Trophoblast cell (in vitro differentiated cells and primary cell): ENCODE results near the gene GARNL3.

ENCODE experiments used
- DNase-seq, 2 donors: peaks; one replicate each; pipeline ENCODE4 v3.0.0-alpha.2; 2016
- H2AFZ ChIP-seq: 2 replicates; pipeline ENCODE4 v1.6.1; 2013; ENCODE audit warnings: low read length, moderate library complexity, mild to moderate bottlenecking; ENCODE audit not compliant: insufficient read depth, poor library complexity
- H2AK5ac ChIP-seq: 2 replicates; pipeline ENCODE4 v1.6.1; 2013; ENCODE audit warnings: mild to moderate bottlenecking, low read length
- H2BK120ac ChIP-seq: 2 replicates; pipeline ENCODE4 v1.6.1; 2013; ENCODE audit warnings: low read length, mild to moderate bottlenecking, moderate library complexity; ENCODE audit not compliant: insufficient read depth, poor library complexity
- H2BK12ac ChIP-seq: 2 replicates; pipeline ENCODE4 v1.6.1; 2013; ENCODE audit warnings: mild to moderate bottlenecking, low read length, moderate library complexity
- H2BK5ac ChIP-seq: 2 replicates; pipeline ENCODE4 v1.6.1; 2013; ENCODE audit warnings: low read length, low read depth, moderate library complexity, mild to moderate bottlenecking; ENCODE audit not compliant: poor library complexity
- H3K14ac ChIP-seq: 2 replicates; pipeline ENCODE4 v1.6.1; 2013; ENCODE audit warnings: mild to moderate bottlenecking, low read length
- H3K18ac ChIP-seq: 2 replicates; pipeline ENCODE4 v1.6.1; 2013; ENCODE audit warnings: mild to moderate bottlenecking, low read length
- H3K23ac ChIP-seq: 2 replicates; pipeline ENCODE4 v1.6.1; 2013; ENCODE audit warnings: low read length
- H3K27ac ChIP-seq: 2 replicates; pipeline ENCODE4 v1.5.1; 2013; ENCODE audit warnings: low read depth, mild to moderate bottlenecking, inconsistent platforms, low read length, moderate library complexity
- H3K27me3 ChIP-seq: 2 replicates; pipeline ENCODE4 v1.6.1; 2013; ENCODE audit warnings: inconsistent platforms, mild to moderate bottlenecking, low read length, moderate library complexity; ENCODE audit not compliant: insufficient read depth
- H3K36me3 ChIP-seq, 2 experiments: 1 replicate in 1 of 2; 2 replicates in 1 of 2; pipeline ENCODE4 v1.6.1; 2013; ENCODE audit warnings: low read length in 2 of 2, mild to moderate bottlenecking in 2 of 2, moderate library complexity in 1 of 2; ENCODE audit not compliant: insufficient read depth in 2 of 2, control insufficient read depth in 1 of 2
- H3K4ac ChIP-seq: 2 replicates; pipeline ENCODE4 v1.6.1; 2013; ENCODE audit warnings: low read depth, mild to moderate bottlenecking, low read length, moderate library complexity
- H3K4me1 ChIP-seq, 2 experiments: 1 replicate in 1 of 2; 2 replicates in 1 of 2; pipeline ENCODE4 v1.6.1; 2013; ENCODE audit warnings: low read length in 2 of 2, mild to moderate bottlenecking in 2 of 2, moderate library complexity in 1 of 2; ENCODE audit not compliant: insufficient read depth in 2 of 2, control insufficient read depth in 1 of 2
- H3K4me2 ChIP-seq: 2 replicates; pipeline ENCODE4 v1.6.1; 2013; ENCODE audit warnings: inconsistent platforms, mild to moderate bottlenecking, low read length, moderate library complexity
- H3K4me3 ChIP-seq: 2 replicates; pipeline ENCODE4 v1.5.1; 2013; ENCODE audit warnings: mild to moderate bottlenecking, low read depth, low read length, inconsistent platforms
- H3K79me1 ChIP-seq: one replicate; pipeline ENCODE4 v1.6.1; 2013; ENCODE audit warnings: low read length
- H3K79me2 ChIP-seq: 2 replicates; pipeline ENCODE4 v1.6.1; 2013; ENCODE audit warnings: low read length, mild to moderate bottlenecking; ENCODE audit not compliant: control insufficient read depth, insufficient read depth, poor library complexity
- H3K9ac ChIP-seq: 2 replicates; pipeline ENCODE4 v1.6.1; 2013; ENCODE audit warnings: mild to moderate bottlenecking, low read length
- H3K9me3 ChIP-seq: 2 replicates; pipeline ENCODE4 v1.6.1; 2013; ENCODE audit warnings: low read depth, mild to moderate bottlenecking, control low read depth, inconsistent platforms, low read length; ENCODE audit not compliant: insufficient read depth
- H4K12ac ChIP-seq: 2 replicates; pipeline ENCODE4 v1.6.1; 2013; ENCODE audit warnings: low read depth, mild to moderate bottlenecking, low read length, moderate library complexity
- H4K8ac ChIP-seq: 2 replicates; pipeline ENCODE4 v1.6.1; 2013; ENCODE audit warnings: low read depth, mild to moderate bottlenecking, low read length, moderate library complexity
- H4K91ac ChIP-seq: one replicate; pipeline ENCODE4 v1.6.1; 2013; ENCODE audit warnings: low read depth, mild to moderate bottlenecking, low read length, moderate library complexity
- WGBS: extraction: QIAGEN DNeasy Blood & Tissue Kit; methylation state at CpG from one replicate; pipeline ENCODE4 v1.1.7; 2013; ENCODE audit warnings: missing lambda C conversion rate; ENCODE audit not compliant: insufficient read length, insufficient coverage; ENCODE audit errors: extremely low coverage; 5-methylcytosine and 5-hydroxymethylcytosine counted together

Gene GARNL3

DNA sequence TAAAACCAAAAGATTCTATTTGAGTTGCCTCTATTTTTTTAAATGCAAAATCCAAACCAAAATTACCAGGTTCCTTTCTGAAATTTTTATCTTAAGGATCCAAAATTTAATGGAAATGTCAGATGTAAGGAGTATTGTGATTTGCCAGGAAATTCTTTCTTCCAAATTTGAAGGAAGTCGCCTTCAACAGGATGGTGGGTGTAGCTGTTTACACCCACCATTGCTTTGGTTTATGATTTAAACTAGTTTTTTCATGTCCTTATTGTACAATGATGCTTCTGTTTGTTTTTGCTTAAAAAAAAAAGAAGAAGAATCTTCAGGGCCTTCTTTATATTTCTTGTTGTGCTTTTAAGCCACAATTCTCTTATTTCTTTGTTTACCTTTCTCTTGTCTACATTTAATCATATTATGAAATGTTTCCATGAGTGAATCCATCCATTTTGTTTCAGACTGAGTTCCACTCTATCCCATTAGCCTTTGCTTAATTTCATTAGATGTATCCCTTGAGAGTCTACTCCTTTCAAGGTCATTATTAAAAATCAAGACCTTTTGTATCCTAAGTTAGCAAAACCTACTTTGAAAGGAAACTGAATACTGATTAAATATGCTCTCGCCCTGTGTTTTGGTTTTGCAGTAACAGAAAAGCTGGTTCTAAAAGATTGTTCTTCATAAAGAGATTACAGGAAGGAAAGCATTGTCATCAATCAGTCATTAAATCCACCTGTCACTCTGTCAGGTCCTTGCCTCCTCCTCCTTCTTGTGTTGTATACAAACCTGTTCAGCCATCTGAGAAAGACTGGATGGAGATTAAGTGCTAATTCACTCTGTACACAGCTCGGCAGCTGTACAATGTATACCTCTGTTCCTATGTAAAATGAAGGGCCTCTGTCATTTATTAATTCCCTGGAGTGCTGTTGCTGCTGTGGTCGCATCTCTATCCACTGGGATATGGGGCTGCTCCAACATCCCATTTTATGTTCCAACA lies 86.9 kb downstream of the GARNL3 start:
- H3K9ac ChIP-seq = no peak overlapping the region
- no peak overlapping the region for H3K14ac ChIP-seq
- WGBS = no CpG with 5 or more reads among the region's 4 CpGs
- H2AFZ ChIP-seq = no peak overlapping the region
- DNase-seq = no peak
- H4K12ac ChIP-seq = no peak overlapping the region
- no peak overlapping the region for H2BK12ac ChIP-seq
- H3K9me3 ChIP-seq = no peaks in the 10 kb centered on the region
- no peaks in the 10 kb centered on the region for H3K27me3 ChIP-seq
- H3K4me1 ChIP-seq = peaks cover 7 to 10% of the 10 kb centered on the region in 2 experiments
- no peak overlapping the region for H4K91ac ChIP-seq
- no peak overlapping the region for H3K18ac ChIP-seq
- no peak overlapping the region for H2BK120ac ChIP-seq
- no peak overlapping the region for H3K27ac ChIP-seq
- H3K23ac ChIP-seq = no peak overlapping the region
- no peak overlapping the region for H3K4ac ChIP-seq
- no peaks in the 10 kb centered on the region for H3K36me3 ChIP-seq
- no peaks in the 10 kb centered on the region for H3K79me2 ChIP-seq
- peaks cover 7% of the 10 kb centered on the region for H3K79me1 ChIP-seq
- no peak overlapping the region for H4K8ac ChIP-seq
- no peak overlapping the region for H2AK5ac ChIP-seq
- H3K4me3 ChIP-seq = no peak overlapping the region
- no peak overlapping the region for H2BK5ac ChIP-seq
- H3K4me2 ChIP-seq = no peak overlapping the region

DNA sequence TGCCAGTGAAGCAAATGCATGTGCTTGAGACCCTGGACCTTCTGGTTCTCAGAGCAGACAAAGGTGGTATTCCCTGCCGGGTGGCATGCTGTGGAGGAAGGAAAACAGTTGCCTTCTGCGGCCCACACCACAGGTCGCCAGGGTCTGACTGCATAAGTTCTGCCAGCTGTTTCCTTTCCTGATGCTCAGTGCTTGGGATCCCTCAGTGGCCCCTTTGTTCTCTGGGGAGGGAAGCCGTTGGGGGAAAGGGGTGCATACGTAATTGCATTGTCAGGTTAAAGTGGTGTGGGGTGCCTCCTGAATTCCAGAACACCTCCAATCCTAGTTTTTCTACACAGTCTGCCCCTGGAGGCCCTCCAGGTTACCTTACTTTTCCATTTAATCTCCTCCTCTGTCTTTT lies 89.3 kb downstream of the GARNL3 start:
- no peak overlapping the region for H3K4ac ChIP-seq
- DNase-seq = no peak
- H2BK12ac ChIP-seq = peak overlapping the region; percentile 9
- H4K91ac ChIP-seq = peak overlapping the region; percentile 40
- H3K79me2 ChIP-seq = no peaks in the 10 kb centered on the region
- H3K14ac ChIP-seq = peak overlapping the region; percentile 2
- H3K27me3 ChIP-seq = no peaks in the 10 kb centered on the region
- H3K23ac ChIP-seq = no peak overlapping the region
- peak overlapping the region; percentile 3 for H2BK5ac ChIP-seq
- H3K27ac ChIP-seq = peak overlapping the region; percentile 37
- no peak overlapping the region for H3K4me2 ChIP-seq
- H2AFZ ChIP-seq = no peak overlapping the region
- no peak overlapping the region for H4K12ac ChIP-seq
- no peak overlapping the region for H3K9ac ChIP-seq
- no CpG with 5 or more reads among the region's 5 CpGs for WGBS
- H2BK120ac ChIP-seq = peak overlapping the region; percentile 33
- H3K9me3 ChIP-seq = no peaks in the 10 kb centered on the region
- no peaks in the 10 kb centered on the region for H3K36me3 ChIP-seq
- H3K4me1 ChIP-seq = peaks cover 12 to 15% of the 10 kb centered on the region in 2 experiments
- H2AK5ac ChIP-seq = peak overlapping the region; percentile 52
- H4K8ac ChIP-seq = peak overlapping the region; percentile 7
- H3K79me1 ChIP-seq = peaks cover 11% of the 10 kb centered on the region
- no peak overlapping the region for H3K4me3 ChIP-seq
- H3K18ac ChIP-seq = peak overlapping the region; percentile 42

DNA sequence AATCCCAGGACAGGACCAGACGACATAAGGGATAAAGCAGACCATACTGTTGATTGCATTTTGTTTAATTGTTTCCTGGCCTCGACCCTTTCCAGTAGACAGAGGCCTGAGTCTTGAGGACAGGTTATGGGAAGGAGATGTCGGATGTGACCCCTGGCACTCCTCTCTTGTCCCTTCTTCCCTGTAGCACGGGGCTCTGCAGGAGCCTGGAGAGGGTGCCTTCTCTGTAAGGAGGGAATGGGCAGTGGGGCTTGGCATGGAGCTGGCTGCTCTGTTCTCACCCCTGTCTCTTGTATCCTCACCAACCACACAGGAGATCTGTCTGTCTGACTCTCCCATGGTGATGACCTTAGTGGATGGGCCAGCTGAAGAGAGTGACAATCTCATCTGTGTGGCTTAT lies 92.3 kb downstream of the GARNL3 start:
- Histone ChIP-seq H3K36me3 (no peaks in the 10 kb centered on the region), H3K23ac (no peak overlapping the region), H3K4ac (peak overlapping the region; percentile 39), H3K4me2 (no peak overlapping the region), H3K4me3 (no peak overlapping the region), H3K18ac (peak overlapping the region; percentile 46), H3K27ac (no peak overlapping the region), H3K79me2 (no peaks in the 10 kb centered on the region), H2AK5ac (peak overlapping the region; percentile 85), H3K9ac (no peak overlapping the region), H2BK5ac (no peak overlapping the region), H3K27me3 (no peaks in the 10 kb centered on the region), H4K91ac (peak overlapping the region; percentile 45), H2BK12ac (peak overlapping the region; percentile 25), H4K12ac (no peak overlapping the region), H3K9me3 (no peaks in the 10 kb centered on the region), H3K4me1 (peaks cover 19 to 21% of the 10 kb centered on the region in 2 experiments), H2BK120ac (peak overlapping the region; percentile 64), H2AFZ (no peak overlapping the region), H3K79me1 (peaks cover 14% of the 10 kb centered on the region), H3K14ac (peak overlapping the region; percentile 42), H4K8ac (no peak overlapping the region)
- DNase-seq = no peak
- WGBS = no CpG with 5 or more reads among the region's 4 CpGs

DNA sequence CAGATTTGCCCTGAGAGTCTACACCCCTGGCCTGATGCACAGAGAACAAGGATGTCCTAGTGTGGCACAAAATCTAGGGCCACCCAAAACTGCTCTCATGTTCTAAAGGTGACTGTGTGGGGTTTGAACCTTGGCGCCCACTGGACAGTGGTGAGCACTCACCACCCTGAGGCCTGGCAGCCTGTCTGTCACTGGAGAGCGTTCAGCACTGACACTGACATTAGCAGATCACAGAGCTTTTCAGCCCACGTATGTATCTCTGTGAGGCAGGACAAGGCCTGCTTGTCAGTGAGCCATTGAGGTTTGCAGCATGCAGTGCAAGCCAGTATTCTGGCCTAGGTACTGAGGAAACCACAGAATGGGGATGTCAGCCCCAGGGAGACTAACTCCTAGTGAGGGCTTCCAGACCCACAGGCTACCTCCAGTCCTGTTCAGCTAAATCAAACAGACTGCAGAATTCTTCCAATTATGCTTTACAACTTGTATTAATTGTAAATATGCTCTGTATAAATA lies 93.5 kb downstream of the GARNL3 start:
- Histone ChIP-seq H3K27ac (peak overlapping the region; percentile 14), H3K27me3 (no peaks in the 10 kb centered on the region), H3K36me3 (no peaks in the 10 kb centered on the region), H3K4me3 (no peak overlapping the region), H4K8ac (no peak overlapping the region), H2BK12ac (peak overlapping the region; percentile 29), H3K4ac (no peak overlapping the region), H3K4me2 (no peak overlapping the region), H3K14ac (no peak overlapping the region), H3K23ac (no peak overlapping the region), H3K79me2 (no peaks in the 10 kb centered on the region), H3K9me3 (no peaks in the 10 kb centered on the region), H2AFZ (no peak overlapping the region), H2BK120ac (peak overlapping the region; percentile 23), H4K91ac (peak overlapping the region; percentile 1), H3K18ac (no peak overlapping the region), H2AK5ac (peak overlapping the region; percentile 22), H3K79me1 (peaks cover 14% of the 10 kb centered on the region), H2BK5ac (peak overlapping the region; percentile 0), H3K9ac (no peak overlapping the region), H3K4me1 (peaks cover 19 to 21% of the 10 kb centered on the region in 2 experiments), H4K12ac (no peak overlapping the region)
- WGBS = no CpG with 5 or more reads among the region's 3 CpGs
- DNase-seq = no peak
